DOHH2 (cell line): ENCODE data around the gene ARIH2.

Source experiments
- H3F3A ChIP-seq: fragments of 200-600 bp; sonication (generic), shearing (Covaris generic); 2 replicates; pipeline ENCODE4 v1.6.0; 2016; ENCODE audit warnings: antibody characterized with exemption, mild to moderate bottlenecking; ENCODE audit not compliant: control insufficient read depth, insufficient read depth
- H3K27ac ChIP-seq: fragments of 200-600 bp; sonication (generic); 2 replicates; pipeline ENCODE4 v1.5.1; 2014; ENCODE audit warnings: low read depth, mild to moderate bottlenecking, low read length, moderate library complexity
- H3K27me3 ChIP-seq: fragments of 200-600 bp; sonication (generic); 2 replicates; pipeline ENCODE4 v1.6.1; 2014; ENCODE audit warnings: mild to moderate bottlenecking, low read length, mixed read lengths; ENCODE audit not compliant: control insufficient read depth
- H3K36me3 ChIP-seq: fragments of 200-600 bp; sonication (generic); 2 replicates; pipeline ENCODE4 v1.6.1; 2014; ENCODE audit warnings: mild to moderate bottlenecking, low read length, moderate library complexity, mixed read lengths; ENCODE audit not compliant: control insufficient read depth
- H3K4me1 ChIP-seq: fragments of 200-600 bp; sonication (generic); 2 replicates; pipeline ENCODE4 v1.6.1; 2014; ENCODE audit warnings: mild to moderate bottlenecking, low read length, mixed read lengths; ENCODE audit not compliant: control insufficient read depth
- H3K4me2 ChIP-seq: fragments of 200-600 bp; sonication (generic); 2 replicates; pipeline ENCODE4 v1.6.0; 2014; ENCODE audit warnings: mild to moderate bottlenecking, low read length, moderate library complexity
- H3K4me3 ChIP-seq: fragments of 200-600 bp; sonication (generic); 2 replicates; pipeline ENCODE4 v1.5.1; 2014; ENCODE audit warnings: mild to moderate bottlenecking, low read length, mixed read lengths
- H3K79me2 ChIP-seq: fragments of 200-600 bp; sonication (generic); 2 replicates; pipeline ENCODE4 v1.6.1; 2014; ENCODE audit warnings: mild to moderate bottlenecking, low read length, mixed read lengths; ENCODE audit not compliant: control insufficient read depth
- H3K9me2 ChIP-seq: fragments of 200-600 bp; sonication (generic); replicated peaks from 2 replicates; pipeline ENCODE4 v1.6.1; 2014; ENCODE audit warnings: mild to moderate bottlenecking, low read length, mixed read lengths; ENCODE audit not compliant: control insufficient read depth
- H3K9me3 ChIP-seq: fragments of 200-600 bp; sonication (generic); 2 replicates; pipeline ENCODE4 v1.6.1; 2014; ENCODE audit warnings: antibody characterized with exemption, low read length, mixed read lengths; ENCODE audit not compliant: control insufficient read depth, insufficient read depth
- H4K20me1 ChIP-seq: fragments of 200-600 bp; sonication (generic); 2 replicates; pipeline ENCODE4 v1.6.0; 2014; ENCODE audit warnings: low read depth, mild to moderate bottlenecking, antibody characterized with exemption, low read length, moderate library complexity; ENCODE audit not compliant: control insufficient read depth, insufficient read depth
- EZH2phosphoT487 ChIP-seq: fragments of 200-600 bp; sonication (generic); IDR thresholded peaks from 2 replicates; pipeline ENCODE4 v1.6.1; 2017; ENCODE audit warnings: borderline replicate concordance, mild to moderate bottlenecking, antibody characterized with exemption, low read length, moderate library complexity, mixed read lengths
- TF ChIP-seq, protein P1 (sequence below): fragments of 200-600 bp; sonication (generic); IDR thresholded peaks from one replicate; pipeline ENCODE4 v1.5.1; 2014; ENCODE audit warnings: antibody characterized with exemption, mild to moderate bottlenecking, low read depth, low read length; ENCODE audit not compliant: poor library complexity, severe bottlenecking

ARIH2 gene

DNA sequence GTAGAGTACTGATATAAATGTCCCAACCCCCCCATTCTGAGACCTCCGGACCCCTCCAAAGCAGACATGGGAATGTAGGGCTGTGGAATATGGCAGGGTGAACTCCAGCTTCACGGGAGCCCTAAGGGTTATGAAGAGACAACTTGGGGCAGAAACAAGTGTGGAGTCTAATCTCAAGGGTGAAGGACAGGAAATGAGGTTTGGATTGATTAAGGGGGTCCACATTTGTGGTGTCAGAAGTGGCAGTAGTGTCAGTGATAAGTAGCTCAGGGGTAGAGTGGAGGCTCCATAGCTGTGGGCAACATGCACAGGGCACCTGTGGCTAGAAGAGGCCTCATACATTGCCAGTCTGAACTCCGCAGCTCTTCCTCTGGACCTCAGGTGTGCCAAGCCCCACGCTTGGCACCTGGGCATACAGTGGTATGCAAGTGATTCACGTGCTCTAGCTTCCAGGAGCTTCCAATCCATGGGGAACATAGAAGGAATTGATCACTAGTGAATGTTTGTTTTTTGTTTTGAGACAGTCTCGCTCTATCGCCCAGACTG is 67.3 kb downstream of the ARIH2 start:
- Histone ChIP-seq H3K79me2 (peaks cover 19% of the 10 kb centered on the region), H4K20me1 (no peaks in the 10 kb centered on the region), H3K27ac (no peak overlapping the region), H3K9me3 (no peaks in the 10 kb centered on the region), H3K4me3 (no peak overlapping the region), H3K4me1 (peaks cover 17% of the 10 kb centered on the region), H3K27me3 (no peaks in the 10 kb centered on the region), H3K4me2 (no peak overlapping the region), H3F3A (peaks cover 12% of the 10 kb centered on the region), H3K36me3 (peaks cover 59% of the 10 kb centered on the region), H3K9me2 (no peaks in the 10 kb centered on the region)
- TF ChIP-seq, protein P1, sequence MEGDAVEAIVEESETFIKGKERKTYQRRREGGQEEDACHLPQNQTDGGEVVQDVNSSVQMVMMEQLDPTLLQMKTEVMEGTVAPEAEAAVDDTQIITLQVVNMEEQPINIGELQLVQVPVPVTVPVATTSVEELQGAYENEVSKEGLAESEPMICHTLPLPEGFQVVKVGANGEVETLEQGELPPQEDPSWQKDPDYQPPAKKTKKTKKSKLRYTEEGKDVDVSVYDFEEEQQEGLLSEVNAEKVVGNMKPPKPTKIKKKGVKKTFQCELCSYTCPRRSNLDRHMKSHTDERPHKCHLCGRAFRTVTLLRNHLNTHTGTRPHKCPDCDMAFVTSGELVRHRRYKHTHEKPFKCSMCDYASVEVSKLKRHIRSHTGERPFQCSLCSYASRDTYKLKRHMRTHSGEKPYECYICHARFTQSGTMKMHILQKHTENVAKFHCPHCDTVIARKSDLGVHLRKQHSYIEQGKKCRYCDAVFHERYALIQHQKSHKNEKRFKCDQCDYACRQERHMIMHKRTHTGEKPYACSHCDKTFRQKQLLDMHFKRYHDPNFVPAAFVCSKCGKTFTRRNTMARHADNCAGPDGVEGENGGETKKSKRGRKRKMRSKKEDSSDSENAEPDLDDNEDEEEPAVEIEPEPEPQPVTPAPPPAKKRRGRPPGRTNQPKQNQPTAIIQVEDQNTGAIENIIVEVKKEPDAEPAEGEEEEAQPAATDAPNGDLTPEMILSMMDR: no peak
- no peak for TF ChIP-seq EZH2phosphoT487

DNA sequence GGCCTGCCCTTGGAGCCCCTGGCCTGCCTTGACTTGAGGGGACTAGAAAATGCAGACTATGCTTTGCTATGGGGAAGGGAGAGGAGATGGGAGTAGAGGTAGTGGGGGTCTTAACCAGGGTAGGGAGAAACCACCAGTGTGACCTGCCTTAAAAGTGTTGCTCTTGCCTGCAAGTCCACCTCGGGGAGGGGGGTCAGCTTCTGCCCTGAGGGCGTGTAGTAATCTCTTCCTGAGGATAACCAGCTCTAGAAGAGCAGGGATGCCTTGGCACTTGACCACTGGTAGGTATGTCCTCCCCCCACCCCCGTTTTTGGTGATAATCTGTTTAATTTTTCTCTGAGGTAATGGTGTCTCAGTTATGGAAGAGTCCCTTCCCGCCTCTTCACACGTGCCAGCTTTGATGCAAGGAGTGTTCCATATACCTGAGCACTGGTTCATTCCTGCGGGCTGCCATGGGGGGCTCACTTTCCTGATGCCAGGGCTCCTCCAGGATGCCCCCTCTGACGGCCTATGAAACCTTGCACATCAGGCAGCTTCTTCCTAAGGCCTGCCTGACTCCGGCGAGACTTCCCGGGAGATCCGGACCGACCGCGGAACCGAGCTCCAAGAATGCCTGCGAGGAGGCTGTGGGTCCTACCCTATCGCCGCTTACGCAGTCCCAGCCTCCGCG is 70.6 kb downstream of the ARIH2 start:
- H4K20me1 ChIP-seq: no peaks in the 10 kb centered on the region
- H3K9me2 ChIP-seq: no peaks in the 10 kb centered on the region
- peak overlapping the region; percentile 88 for H3K4me3 ChIP-seq
- peak overlapping the region; percentile 37 for H3K27ac ChIP-seq
- peak overlapping the region; percentile 96 for H3K4me2 ChIP-seq
- peaks cover 29% of the 10 kb centered on the region for H3K4me1 ChIP-seq
- H3F3A ChIP-seq: peaks cover 16% of the 10 kb centered on the region
- H3K79me2 ChIP-seq: peaks cover 35% of the 10 kb centered on the region
- no peaks in the 10 kb centered on the region for H3K27me3 ChIP-seq
- TF ChIP-seq, protein P1: no peak
- TF ChIP-seq EZH2phosphoT487: no peak
- no peaks in the 10 kb centered on the region for H3K9me3 ChIP-seq
- H3K36me3 ChIP-seq: peaks cover 45% of the 10 kb centered on the region

DNA sequence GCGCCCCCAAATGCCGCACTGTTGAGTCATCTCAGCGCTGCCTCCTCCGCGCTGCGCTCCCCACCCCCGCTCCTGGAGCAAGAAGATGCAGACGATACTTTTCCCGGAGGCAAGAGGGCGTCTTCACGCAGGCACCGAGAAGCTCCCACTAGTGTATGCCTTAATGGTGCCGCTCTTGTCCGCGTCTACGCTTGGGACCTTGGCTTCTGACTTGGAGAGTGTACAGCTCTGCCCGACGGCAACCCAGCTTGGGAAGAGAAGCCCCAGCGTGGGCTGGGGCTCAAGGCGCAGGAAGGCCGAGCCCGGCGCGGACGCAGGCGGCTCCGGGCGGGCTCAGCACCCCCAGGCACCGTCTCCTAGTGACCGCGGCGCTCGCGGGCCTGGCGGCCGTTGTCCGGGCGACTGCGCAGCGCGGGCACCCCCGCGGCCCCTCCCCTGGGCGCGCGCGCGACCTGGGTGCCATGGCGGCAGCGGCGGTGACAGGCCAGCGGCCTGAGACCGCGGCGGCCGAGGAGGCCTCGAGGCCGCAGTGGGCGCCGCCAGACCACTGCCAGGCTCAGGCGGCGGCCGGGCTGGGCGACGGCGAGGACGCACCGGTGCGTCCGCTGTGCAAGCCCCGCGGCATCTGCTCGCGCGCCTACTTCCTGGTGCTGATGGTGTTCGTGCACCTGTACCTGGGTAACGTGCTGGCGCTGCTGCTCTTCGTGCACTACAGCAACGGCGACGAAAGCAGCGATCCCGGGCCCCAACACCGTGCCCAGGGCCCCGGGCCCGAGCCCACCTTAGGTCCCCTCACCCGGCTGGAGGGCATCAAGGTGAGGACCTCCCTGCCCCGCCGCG is 71.4 kb downstream of the ARIH2 start, which contains the start of gene P4HTM:
P4HTM (plus strand) TSS at position 446 of the 840 bp plus-strand sequence; CDS start at position 462, 16 bp downstream.
- Histone ChIP-seq H3K9me2 (no peaks in the 10 kb centered on the region), H3K36me3 (peaks cover 39% of the 10 kb centered on the region), H3F3A (peaks cover 15% of the 10 kb centered on the region), H3K9me3 (no peaks in the 10 kb centered on the region), H3K79me2 (peaks cover 37% of the 10 kb centered on the region), H4K20me1 (no peaks in the 10 kb centered on the region), H3K4me3 (peak within 1 kb of the TSS; percentile 88), H3K27me3 (no peaks in the 10 kb centered on the region), H3K27ac (peak within 1 kb of the TSS; percentile 37), H3K4me2 (peak within 1 kb of the TSS; percentile 96), H3K4me1 (peaks cover 29% of the 10 kb centered on the region)
- TF ChIP-seq EZH2phosphoT487: no peak
- TF ChIP-seq, protein P1: peak; percentile 53
